Stimulated activated CD4-positive, alpha-beta T cell treated with anti-CD3 and anti-CD28 coated beads, Interleukin-4, amount 100 ng/mL, for 4 hours (primary cell): ENCODE data around the gene DDX46.
"Not testable (repeated sequence)": the region's sequence is repeated elsewhere in the genome, so short reads cannot be mapped to it uniquely, and the experiment has no call there.

ENCODE experiments used
- DNase-seq, 2 experiments: peaks; one replicate each; pipeline ENCODE4 v3.0.0-alpha.2; 2020

Gene DDX46, protein sequence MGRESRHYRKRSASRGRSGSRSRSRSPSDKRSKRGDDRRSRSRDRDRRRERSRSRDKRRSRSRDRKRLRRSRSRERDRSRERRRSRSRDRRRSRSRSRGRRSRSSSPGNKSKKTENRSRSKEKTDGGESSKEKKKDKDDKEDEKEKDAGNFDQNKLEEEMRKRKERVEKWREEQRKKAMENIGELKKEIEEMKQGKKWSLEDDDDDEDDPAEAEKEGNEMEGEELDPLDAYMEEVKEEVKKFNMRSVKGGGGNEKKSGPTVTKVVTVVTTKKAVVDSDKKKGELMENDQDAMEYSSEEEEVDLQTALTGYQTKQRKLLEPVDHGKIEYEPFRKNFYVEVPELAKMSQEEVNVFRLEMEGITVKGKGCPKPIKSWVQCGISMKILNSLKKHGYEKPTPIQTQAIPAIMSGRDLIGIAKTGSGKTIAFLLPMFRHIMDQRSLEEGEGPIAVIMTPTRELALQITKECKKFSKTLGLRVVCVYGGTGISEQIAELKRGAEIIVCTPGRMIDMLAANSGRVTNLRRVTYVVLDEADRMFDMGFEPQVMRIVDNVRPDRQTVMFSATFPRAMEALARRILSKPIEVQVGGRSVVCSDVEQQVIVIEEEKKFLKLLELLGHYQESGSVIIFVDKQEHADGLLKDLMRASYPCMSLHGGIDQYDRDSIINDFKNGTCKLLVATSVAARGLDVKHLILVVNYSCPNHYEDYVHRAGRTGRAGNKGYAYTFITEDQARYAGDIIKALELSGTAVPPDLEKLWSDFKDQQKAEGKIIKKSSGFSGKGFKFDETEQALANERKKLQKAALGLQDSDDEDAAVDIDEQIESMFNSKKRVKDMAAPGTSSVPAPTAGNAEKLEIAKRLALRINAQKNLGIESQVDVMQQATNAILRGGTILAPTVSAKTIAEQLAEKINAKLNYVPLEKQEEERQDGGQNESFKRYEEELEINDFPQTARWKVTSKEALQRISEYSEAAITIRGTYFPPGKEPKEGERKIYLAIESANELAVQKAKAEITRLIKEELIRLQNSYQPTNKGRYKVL

DNA sequence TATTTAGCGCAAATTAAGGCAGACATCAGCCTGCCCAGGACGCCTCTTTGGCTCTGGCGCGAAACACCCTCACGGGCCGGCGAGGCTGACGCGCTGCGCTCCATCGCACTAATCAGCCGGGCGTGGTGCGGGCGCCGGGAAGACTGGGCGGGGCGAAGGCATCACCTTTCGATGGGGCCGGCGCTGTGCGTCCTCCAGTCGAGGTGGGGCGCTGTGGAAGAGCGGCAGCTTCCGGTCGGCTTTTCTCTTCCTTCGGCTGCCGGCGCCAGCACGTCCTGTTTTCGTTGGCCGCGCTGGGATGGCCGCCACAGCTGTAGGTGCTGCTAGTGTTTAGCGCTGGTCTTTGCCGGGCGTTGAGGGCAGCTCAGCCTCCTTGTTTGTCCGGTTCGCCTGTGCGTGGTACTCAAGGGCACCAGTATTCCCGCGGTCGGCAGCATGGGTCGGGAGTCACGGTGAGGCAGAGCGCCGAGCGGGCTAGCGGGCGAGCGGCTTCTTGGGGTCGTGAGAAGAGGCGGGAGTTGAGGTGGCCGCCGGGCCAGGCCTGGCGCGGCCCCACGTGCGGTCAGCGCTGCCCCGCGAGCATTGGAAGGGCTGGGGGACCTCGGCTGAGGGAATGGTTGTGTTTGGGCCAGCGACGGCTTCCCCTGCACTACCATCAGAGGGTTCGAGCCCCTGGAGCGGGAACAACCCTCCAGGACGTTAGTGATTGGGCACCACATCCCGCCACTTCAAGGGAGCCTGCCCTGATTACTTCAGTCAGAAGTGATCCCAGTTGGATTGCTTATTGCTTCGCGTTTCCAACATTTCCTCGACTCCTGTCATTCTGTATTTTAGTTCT lies at the start of gene DDX46:
DDX46 (plus strand) TSS at position 276 of the 838 bp plus-strand sequence; CDS start at position 436, 160 bp downstream.
- peak; percentile 91 to 94 for DNase-seq

DNA sequence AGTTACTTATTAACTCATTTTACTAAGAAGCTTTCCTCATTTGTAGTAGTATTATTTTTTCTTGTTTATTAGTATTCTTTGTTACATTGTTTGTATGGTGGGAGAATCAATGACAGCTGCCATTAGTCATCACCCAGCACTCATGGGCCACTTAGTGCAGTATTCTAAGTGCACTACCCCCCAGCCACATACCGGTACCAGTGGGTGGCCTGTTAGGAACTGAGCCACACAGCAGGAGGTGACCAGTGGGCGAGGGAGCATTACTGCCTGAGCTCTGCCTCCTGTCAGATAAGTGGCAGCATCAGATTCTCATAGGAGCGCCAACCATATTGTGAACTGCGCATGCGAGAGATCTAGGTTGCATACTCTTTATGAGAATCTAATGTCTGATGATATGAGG lies 44.5 kb upstream of the DDX46 start:
- DNase-seq, result no peak

DNA sequence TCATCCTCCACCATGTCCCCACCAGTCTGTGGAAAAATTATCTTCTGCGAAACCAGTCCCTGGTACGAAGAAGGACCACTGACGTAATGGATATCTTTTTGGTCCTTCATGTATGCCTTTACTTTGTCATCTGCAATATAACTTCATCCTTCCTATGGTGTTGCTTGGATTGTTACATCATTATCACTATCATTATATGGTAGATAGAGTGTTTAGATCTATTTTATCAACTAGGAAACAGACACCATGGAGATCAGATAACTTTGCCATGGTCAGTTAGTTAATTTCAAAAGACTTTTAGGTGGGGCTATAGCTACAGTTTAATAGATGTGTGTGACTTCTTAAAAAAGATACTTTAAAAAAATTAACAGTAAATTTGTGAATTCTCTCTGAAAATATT lies 44.0 kb upstream of the DDX46 start:
- no peak for DNase-seq

DNA sequence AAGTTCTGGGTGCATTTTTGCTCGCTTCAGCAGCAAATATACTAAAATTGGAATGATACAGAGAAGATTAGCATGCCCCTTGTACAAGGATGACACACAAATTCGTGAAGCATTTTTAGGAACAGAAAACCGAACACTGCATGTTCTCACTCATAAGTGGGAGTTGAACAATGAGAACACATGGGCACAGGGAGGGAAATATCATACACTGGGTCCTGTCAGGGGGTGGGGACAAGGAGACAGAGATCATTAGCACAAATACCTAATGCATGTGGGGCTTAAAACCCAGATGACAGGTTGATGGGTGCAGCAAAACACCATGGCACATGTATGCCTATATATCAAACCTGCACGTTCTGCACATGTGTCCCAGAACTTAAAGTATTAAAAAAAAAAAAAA lies 43.1 kb upstream of the DDX46 start:
- DNase-seq, result not testable (repeated sequence)

DNA sequence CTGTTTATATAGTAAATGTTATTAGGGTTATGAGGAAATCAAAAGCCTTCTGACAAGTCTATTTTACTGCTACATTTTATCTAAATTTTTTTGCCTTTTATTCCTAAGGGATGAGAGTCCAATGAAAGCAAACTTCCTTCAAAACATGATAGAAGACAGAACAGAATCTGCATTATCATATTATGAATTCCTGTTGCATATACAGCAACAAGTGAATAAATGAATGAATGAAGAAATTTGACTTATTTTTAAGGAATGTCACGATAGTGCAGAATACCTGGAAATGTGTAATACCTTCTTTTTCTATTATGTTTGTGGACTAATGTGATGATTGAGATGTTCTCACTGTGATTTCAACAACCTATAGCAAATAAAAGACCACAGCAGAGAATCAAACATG lies 33.7 kb upstream of the DDX46 start:
- DNase-seq, result no peak

DNA sequence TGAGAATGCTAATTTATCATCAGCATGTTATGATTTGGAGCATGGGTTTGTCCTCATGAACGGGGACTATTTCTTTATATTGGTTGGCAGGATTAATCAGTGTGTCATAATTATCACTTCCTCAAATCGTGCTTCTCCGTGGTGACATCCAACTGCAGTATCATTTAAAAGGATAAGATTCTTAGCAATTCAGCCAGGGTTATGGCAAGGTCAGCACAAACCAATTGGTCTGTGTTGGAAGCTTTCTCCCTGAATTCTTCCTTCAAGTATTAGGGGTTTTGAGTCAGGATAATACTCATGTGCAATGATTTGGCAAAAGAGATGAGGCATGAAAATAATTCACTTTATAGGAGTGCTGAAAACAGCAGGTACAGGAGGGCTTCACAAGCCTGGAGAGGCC lies 25.8 kb upstream of the DDX46 start:
- no peak for DNase-seq

DNA sequence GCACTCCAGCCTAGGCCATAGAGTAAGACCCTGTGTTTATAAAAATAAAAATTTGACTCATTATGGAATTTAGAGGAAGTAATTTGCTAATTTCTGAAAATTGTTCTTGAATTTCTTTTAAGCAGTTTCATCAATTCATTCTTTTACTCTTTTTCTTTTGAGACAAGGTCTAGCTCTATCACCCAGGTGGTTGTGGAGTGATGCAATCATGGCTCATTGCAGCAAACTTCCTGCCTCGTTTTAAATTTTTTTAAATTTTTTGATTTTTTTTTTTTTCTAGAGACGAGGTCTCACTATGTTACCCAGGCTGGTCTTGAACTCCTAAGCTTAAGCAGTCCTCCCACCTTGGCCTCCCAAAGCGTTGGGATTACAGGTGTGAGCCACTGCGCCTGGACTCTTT lies 23.3 kb upstream of the DDX46 start:
- DNase-seq, result no peak

DNA sequence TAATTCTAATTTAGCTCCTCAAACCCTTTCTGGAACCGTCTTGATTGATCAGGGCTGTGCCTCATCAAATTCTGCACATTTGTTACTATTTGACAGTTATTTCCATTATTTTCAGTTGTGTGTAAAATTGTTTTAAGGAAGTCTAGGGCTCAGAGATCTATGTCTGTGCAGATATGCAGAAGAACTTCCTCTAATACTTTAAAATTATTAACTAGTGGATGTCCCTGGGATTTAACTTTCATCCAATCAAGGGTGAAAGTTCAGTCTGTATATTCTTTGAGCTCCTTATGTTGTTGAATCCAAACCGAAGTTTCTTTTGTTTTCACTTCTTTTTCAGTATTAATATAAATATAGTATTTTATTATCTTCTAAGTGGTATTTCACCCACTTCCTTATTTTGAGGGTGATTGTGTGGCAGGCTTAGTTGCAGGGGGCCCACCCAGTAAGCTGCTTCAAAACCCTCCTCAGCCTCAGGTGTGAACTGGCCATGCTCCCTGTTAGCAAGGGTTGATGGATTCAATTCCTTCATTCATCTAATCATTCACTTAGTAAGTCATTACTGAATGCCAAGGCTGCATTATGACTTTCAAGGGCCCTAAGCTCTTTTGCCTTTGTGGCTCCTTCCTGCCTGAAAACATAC lies 22.3 kb upstream of the DDX46 start:
- DNase-seq, result no peak

DNA sequence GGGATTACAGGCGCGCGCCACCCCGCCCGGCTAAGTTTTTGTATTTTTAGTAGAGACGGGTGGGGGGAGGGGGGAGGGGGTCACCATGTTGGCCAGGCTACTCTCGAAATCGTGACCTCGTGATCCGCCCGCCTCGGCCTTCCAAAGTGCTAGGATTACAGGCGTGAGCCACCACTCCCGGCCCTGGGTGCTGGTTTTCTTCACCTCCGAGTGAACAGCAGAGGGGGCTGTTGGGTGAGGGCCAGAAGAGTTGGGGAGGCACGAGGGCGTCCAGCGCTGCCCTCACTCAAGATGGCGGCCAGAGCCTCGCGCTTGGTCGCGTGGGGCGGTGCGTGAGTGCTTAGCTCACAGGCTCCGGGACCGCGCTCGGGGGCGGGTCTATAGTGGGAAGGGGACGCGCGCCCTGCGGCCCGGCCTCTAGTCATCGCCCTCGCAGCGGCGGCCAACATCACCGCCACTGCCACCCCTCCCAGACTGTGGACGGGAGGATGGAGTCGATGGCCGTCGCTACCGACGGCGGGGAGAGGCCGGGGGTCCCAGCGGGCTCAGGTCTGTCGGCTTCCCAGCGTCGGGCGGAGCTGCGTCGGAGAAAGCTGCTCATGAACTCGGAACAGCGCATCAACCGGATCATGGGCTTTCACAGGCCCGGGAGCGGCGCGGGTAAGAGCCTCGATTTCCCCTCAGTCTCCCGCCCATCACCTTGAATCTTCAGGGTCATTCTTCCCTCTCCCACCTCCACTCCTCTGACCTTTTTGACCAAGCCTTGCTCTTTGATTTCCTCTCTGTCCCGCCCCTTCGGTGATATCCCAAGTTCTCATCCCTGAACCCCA lies 20.2 kb upstream of the DDX46 start, which contains the start of gene CAMLG:
CAMLG (plus strand) TSS at position 416 of the 830 bp plus-strand sequence; CDS start at position 489, 73 bp downstream.
- peak; percentile 95 to 97 for DNase-seq

DNA sequence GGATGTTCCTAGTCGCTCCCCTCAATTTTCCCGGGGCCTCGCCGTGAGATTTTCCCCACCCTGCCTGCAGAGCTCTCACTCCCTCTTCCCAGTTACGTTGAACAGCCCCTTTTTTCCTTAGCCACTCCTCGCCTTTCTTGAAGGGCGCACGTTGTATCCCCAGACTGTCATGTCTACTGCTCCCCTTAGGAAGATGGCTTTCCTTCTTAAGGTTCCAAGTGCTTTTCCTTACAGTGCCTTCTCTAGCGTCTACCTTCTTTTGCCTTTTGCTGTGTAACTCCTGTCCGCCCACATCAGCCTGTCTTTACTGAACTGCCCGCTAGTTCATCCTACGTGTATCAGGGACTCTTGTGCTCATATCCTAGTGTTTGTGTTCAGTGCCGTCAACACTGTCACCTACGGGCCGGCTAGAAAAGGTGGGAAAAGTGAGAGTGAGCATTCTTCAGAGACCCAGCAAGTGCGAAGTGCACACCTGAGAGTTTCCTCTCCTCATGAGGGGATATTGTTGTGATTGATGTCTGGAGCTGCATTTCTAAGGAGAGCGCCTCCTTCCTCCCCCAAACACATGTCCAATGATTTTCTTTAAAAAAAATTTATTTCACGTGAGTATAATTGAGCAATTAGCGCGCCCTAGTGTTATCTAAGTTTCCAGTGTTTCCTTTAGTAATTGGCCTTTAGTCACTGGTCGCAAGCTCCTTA lies 19.5 kb upstream of the DDX46 start:
- peak in 1 of 2 experiments; percentile 24 for DNase-seq

DNA sequence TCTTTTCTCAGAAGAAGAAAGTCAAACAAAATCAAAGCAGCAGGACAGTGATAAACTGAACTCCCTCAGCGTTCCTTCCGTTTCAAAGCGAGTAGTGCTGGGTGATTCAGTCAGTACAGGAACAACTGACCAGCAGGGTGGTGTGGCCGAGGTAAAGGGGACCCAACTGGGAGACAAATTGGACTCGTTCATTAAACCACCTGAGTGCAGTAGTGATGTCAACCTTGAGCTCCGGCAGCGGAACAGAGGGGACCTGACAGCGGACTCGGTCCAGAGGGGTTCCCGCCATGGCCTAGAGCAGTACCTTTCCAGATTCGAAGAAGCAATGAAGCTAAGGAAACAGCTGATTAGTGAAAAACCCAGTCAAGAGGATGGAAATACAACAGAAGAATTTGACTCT lies 17.5 kb upstream of the DDX46 start:
- DNase-seq, result no peak

DNA sequence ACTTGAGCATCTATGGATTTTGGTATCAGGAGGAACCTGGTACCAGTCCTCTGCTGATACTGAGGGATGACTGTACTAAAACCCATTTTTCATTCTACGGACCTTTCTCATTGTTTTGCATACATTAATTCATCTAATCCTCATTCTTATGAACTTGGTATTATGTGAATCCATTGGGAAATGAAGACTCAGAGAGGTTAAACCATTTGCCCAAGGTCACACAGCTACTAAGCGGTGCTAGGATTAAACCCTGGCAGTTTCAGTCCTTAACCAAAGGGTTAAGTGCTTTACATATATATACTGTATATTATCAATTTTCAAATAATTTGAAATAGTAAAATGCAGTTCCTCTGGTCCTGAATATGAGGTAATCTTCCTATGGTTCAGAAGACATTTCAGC lies 16.4 kb upstream of the DDX46 start:
- no peak for DNase-seq

DNA sequence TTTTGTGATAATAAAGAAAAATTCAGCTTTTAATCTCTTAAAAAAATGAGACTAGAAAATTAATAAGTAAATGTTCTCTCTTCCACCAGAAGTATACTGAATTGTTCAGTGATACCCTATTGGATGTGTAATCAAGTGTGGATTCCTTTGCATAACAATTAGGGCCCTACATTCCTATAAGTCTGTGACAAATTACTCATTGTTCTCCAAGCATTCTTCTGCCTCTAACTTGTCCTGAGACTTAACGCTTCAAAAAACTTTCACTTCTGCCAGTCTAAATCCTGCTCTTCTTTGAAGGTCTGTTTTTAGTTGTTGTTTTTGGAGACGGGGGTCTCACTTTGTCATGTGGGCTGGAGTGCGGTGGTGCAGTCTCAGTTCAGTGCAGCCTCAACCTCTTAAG lies 9.2 kb upstream of the DDX46 start:
- DNase-seq, result no peak

DNA sequence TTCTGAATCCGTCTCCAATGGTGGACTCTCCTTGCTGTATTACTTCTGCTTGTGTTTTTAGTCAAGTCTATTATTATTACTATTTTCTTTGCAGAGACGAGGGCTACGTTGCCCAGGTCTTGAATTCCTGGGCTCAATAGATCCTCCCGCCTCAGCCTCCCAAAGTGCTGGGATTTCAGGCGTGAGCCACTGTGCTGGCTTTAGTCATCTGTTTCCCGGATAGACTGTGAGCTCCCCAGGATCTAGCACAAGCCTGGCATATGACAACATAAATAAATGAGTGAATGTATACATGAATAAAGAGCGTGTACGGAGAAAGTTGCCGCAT lies 439 bp upstream of the DDX46 start:
- no peak for DNase-seq

DNA sequence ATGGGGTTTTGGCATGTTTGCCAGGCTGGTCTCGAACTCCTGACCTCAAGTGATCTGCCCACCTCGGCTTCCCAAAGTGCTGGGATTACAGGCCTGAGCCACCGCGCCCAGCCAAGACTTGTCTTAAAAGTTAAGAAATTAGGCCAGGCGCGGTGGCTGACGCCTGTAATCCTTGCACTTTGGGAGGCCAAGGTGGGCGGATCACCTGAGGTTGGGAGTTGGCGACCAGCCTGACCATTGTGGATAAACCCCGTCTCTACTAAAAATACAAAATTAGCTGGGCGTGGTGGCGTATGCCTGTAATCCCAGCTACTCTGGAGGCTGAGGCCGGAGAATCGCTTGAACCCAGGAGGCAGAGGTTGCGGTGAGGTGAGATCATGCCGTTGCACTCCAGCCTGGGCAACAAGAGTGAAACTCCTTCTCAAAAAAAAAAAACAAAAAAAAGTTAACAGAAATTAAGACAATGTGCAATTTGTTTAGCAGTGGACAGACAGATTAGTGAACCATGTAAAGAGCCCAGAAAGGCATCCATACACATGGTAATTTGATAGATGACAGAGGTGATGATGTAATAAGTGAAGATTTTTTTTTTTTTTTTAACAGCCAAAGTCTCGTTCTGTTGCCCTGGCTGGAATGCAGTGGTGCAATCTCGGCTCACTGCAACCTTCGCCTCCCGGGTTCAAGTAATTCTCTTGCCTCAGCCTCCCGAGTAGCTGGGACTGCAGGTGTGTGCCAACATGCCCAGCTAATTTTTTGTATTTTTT lies 9.1 kb downstream of the DDX46 start:
- not testable (repeated sequence) for DNase-seq

DNA sequence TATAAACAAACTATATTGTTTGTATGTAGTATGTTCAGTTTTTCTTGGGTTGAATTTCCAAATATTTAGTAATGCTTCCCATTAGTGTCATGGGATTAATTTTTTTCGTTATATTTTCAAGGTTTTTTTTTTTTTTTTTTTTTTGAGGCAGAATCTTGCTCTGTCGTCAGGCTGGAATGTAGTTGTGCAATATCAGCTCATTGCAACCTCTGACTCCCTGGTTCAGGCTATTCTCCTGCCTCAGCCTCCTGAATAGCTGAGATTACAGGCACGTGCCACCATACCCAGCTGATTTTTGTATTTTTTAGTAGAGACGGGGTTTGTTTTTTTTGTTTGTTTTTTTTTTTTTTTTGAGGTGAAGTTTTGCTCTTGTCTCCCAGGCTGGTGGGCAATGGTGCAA lies 10.6 kb downstream of the DDX46 start:
- DNase-seq, result no peak

DNA sequence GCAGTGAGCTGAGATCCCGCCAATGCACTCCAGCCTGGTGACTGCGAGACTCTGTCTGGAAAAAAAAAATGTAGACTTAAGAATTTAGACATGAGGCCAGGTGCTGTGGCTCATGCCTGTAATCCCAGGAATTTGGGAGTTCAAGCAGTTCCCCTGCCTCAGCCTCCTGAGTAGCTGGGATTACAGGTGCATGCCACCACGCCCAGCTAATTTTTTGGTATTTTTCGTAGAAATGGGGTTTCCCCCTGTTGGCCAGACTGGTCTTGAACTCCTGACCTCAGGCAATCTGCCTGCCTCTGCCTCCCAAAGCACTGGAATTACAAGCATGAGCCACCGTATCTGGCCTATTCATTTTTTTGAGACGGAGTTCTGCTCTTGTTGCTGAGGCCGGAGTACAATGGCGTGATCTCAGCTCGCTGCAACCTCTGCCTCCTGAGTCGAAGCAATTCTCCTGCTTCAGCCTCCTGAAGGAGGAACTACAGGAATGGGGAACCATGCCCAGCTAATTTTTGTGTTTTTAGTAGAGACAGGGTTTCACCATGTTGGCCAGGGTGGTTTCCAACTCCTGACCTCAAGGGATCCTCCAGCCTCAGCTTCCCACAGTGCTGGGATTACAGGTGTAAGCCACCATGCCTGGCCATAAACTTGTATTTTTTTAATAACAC lies 14.0 kb downstream of the DDX46 start:
- DNase-seq, result no peak

DNA sequence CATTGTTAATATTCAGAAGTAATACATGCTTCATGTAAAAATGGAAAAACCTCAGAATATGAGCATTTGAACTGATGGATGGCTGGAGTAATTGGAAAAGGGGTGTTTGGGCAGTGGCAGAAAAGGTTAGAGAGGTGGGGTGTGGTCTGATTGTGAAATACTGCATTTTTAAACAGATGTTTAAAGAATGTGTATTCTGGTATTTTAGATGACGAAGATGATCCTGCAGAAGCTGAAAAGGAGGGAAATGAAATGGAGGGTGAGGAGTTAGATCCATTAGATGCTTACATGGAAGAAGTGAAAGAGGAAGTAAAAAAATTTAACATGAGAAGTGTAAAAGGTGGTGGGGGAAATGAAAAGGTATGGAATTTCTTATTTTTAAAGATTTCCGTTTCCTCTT lies 18.8 kb downstream of the DDX46 start:
- no peak for DNase-seq

DNA sequence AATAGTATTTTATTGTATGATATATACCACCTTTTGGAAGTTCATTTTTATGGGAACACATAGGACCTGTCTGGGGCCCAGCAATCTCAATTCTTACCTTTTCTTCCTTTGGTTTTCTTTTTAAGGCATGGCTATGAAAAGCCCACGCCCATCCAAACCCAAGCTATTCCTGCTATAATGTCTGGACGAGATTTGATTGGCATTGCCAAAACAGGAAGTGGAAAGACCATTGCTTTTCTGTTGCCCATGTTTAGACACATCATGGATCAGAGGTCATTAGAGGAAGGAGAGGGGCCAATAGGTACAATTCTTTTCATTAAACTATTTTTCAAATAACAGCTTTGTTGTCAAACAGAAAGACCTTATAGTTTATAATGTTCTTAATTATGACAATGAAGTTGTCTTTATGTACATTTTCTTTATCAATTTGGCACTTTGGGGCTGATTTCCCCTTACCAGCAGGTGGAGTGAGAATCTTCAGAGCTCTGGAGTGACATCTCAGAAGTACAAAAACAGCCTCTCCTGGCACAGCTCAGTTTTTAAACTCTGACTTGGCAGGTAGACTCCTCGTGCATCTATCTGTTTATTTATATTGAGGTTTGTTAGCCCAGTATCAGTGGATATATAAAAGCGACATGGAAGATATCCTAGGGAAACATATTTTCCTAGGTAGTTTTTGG lies 25.8 kb downstream of the DDX46 start:
- DNase-seq, result no peak
